Measurements from ENCODE around the gene CAMK2N1. TPM values are rescaled to one million over a fixed set of nuclear protein-coding genes. Genes with fewer than 3 reads are reported as not detected.
"Not testable (repeated sequence)": the region's sequence is repeated elsewhere in the genome, so short reads cannot be mapped to it uniquely, and the experiment has no call there.

CAMK2N1 gene
- total and polyA plus RNA-seq, 11 donors, result 3.8 to 10.0 (median 6.8) TPM

DNA sequence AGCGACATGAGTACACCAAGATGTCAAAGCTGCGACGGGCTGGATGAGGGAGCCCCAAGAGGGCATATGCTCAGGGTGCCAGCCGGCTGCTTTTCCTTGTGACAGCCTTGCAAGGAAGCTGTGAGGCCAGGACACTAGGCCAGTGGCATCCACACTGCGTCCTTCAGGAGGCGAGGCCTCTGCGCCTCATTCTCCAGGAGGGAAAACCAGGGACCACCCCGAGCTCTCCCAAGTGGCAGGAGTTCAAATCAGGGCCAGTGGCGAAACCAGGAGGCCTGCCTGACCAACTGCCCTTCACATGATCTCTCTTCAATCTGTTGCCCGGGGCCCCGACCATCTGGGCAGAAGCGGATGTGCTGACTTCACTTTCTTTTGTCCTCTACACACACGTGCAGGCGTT, 13.7 kb upstream of the CAMK2N1 start:
- Histone ChIP-seq H3K4me3 (no peak overlapping the region), H3K9me3 (no peaks in the 10 kb centered on the region), H3K27ac (no peak overlapping the region), H3K4me1 (peaks cover 0 to 14% (median 7%) of the 10 kb centered on the region in 12 donors), H3K27me3 (no peaks in the 10 kb centered on the region), H3K36me3 (peaks cover 0 to 69% (median 62%) of the 10 kb centered on the region in 9 donors)
- 83 to 91% (median 89%) methylated on average over 14 of the region's 14 CpGs for WGBS, 4 donors
- DNase-seq (no peak), ATAC-seq (no peak)
- intact Hi-C loops (cut with DNase I), result loop anchor here in 4 of 10 donors (10.0 kb wide), 3 partner anchors 395 to 585 kb away; no protein-coding TSS in a partner anchor
- TF ChIP-seq CTCF (IDR thresholded peaks at IDR 0.05) (no peak), POLR2A (IDR thresholded peaks at IDR 0.05) (no peak)

- Histone ChIP-seq H3K4me3 (no peak overlapping the region), H3K36me3 (peaks cover 0 to 66% (median 62%) of the 10 kb centered on the region in 9 donors), H3K9me3 (no peaks in the 10 kb centered on the region), H3K27me3 (no peaks in the 10 kb centered on the region), H3K4me1 (peaks cover 0 to 11% (median 9%) of the 10 kb centered on the region in 12 donors), H3K27ac (no peak overlapping the region)
- ATAC-seq (no peak), DNase-seq (no peak)
- intact Hi-C loops (cut with DNase I), result loop anchor here in 4 of 10 donors (10.0 kb wide), 3 partner anchors 394 to 584 kb away; no protein-coding TSS in a partner anchor
- no peak for TF ChIP-seq CTCF (IDR thresholded peaks at IDR 0.05)
- no peak for TF ChIP-seq POLR2A (IDR thresholded peaks at IDR 0.05)
- WGBS, 4 donors, result 75 to 85% (median 81%) methylated on average over 5 of the region's 5 CpGs
These were observed 13.1 kb upstream of the CAMK2N1 start for GRCh38 chr1:20499105-20499504.

GRCh38 chr1:20498116-20498515, 12.1 kb upstream of the CAMK2N1 start:
- intact Hi-C loops (cut with DNase I), result loop anchor here in 4 of 10 donors (10.0 kb wide), 3 partner anchors 393 to 583 kb away; no protein-coding TSS in a partner anchor
- H3K4me3 ChIP-seq, result no peak overlapping the region
- H3K9me3 ChIP-seq, result no peaks in the 10 kb centered on the region
- peaks cover 0 to 20% (median 11%) of the 10 kb centered on the region in 12 donors for H3K4me1 ChIP-seq
- TF ChIP-seq CTCF (IDR thresholded peaks at IDR 0.05), result no peak
- TF ChIP-seq POLR2A (IDR thresholded peaks at IDR 0.05), result no peak
- ATAC-seq (no peak), DNase-seq (no peak)
- H3K36me3 ChIP-seq, result peaks cover 0 to 59% (median 53%) of the 10 kb centered on the region in 9 donors
- no peak overlapping the region for H3K27ac ChIP-seq
- H3K27me3 ChIP-seq, result no peaks in the 10 kb centered on the region
- 70 to 78% (median 77%) methylated on average over 7 of the region's 7 CpGs for WGBS, 4 donors

GRCh38 chr1:20497506-20497905, 11.5 kb upstream of the CAMK2N1 start:
- DNase-seq (no peak), ATAC-seq (no peak)
- intact Hi-C loops (cut with DNase I), result loop anchor here in 4 of 10 donors (10.0 kb wide), 3 partner anchors 393 to 583 kb away; no protein-coding TSS in a partner anchor
- no peak overlapping the region for H3K27ac ChIP-seq
- peaks cover 0 to 53% (median 47%) of the 10 kb centered on the region in 9 donors for H3K36me3 ChIP-seq
- TF ChIP-seq POLR2A (IDR thresholded peaks at IDR 0.05) (no peak), CTCF (IDR thresholded peaks at IDR 0.05) (no peak)
- H3K4me1 ChIP-seq, result peaks cover 0 to 24% (median 14%) of the 10 kb centered on the region in 12 donors
- no peak overlapping the region for H3K4me3 ChIP-seq
- H3K9me3 ChIP-seq, result no peaks in the 10 kb centered on the region
- no peaks in the 10 kb centered on the region for H3K27me3 ChIP-seq
- 64 to 74% (median 72%) methylated on average over 6 of the region's 6 CpGs for WGBS, 4 donors

GRCh38 chr1:20496725-20497383, 10.8 kb upstream of the CAMK2N1 start:
- 89 to 93% (median 90%) methylated on average over 12 of the region's 12 CpGs for WGBS, 4 donors
- not testable (repeated sequence) for DNase-seq, ATAC-seq, H3K27me3 ChIP-seq, H3K9me3 ChIP-seq, H3K4me3 ChIP-seq, H3K27ac ChIP-seq
- Histone ChIP-seq H3K4me1 (peaks cover 0 to 24% (median 14%) of the 10 kb centered on the region in 12 donors), H3K36me3 (peaks cover 0 to 46% (median 41%) of the 10 kb centered on the region in 9 donors)
- intact Hi-C loops (cut with DNase I), result loop anchor here in 4 of 10 donors (10.0 kb wide), 3 partner anchors 392 to 582 kb away; no protein-coding TSS in a partner anchor

Data from heart left ventricle (tissue), 16 donors.